ENCODE results near the gene CBX2.

DNA sequence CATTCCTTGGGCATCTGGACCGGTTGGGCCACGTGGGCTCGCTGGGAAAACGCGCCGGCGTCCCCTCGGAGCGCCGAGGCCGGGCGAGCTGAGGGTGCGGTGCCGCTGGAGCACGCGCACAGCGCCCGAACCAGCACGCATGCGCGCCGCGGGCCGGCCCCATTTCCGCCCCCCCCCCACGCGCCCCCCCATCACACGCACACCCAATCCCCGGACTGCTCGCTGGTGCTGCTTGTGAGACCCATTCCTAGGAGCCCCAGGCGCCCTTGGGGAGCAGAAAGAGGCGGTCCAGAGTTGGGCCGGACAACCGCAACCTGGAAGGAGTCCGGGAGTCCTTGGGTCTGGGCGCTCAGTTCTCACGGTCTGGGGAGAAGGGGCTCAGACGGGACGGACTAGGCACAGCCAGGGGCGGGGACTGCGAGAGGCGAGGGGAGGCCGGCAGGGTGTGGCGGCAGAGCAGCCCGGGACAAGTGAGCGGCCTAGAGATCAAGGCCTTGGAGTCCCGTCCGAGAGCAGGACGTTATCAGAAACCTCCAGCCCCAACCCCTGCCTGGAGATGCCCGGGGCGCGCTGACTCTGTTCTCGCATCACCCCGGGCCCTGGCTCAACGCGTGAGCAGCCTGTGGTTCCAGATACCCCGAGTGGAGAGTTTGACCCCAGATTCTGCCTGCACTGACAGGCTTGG is 24.9 kb downstream of the CBX2 start:
- TF ChIP-seq, protein P1, sequence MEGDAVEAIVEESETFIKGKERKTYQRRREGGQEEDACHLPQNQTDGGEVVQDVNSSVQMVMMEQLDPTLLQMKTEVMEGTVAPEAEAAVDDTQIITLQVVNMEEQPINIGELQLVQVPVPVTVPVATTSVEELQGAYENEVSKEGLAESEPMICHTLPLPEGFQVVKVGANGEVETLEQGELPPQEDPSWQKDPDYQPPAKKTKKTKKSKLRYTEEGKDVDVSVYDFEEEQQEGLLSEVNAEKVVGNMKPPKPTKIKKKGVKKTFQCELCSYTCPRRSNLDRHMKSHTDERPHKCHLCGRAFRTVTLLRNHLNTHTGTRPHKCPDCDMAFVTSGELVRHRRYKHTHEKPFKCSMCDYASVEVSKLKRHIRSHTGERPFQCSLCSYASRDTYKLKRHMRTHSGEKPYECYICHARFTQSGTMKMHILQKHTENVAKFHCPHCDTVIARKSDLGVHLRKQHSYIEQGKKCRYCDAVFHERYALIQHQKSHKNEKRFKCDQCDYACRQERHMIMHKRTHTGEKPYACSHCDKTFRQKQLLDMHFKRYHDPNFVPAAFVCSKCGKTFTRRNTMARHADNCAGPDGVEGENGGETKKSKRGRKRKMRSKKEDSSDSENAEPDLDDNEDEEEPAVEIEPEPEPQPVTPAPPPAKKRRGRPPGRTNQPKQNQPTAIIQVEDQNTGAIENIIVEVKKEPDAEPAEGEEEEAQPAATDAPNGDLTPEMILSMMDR (IDR thresholded peaks at IDR 0.05; ENCODE audit: low read length) = no peak
- TF ChIP-seq EZH2 (IDR thresholded peaks at IDR 0.05; ENCODE audit: borderline replicate concordance, low read length) = no peak
